Right kidney (tissue), 1 donor: ENCODE measurements around the gene CYP27B1.

Experiments used
- DNase-seq: peaks from one replicate; pipeline ENCODE4 v3.0.0-alpha.2; 2016

Gene CYP27B1

GRCh38 chr12:57765003-57765697, 1.7 kb downstream of the CYP27B1 start:
- peak; percentile 60 for DNase-seq

GRCh38 chr12:57764662-57765002, 2.2 kb downstream of the CYP27B1 start:
- no peak for DNase-seq

GRCh38 chr12:57763881-57764661, 2.8 kb downstream of the CYP27B1 start:
- DNase-seq, result no peak

DNA sequence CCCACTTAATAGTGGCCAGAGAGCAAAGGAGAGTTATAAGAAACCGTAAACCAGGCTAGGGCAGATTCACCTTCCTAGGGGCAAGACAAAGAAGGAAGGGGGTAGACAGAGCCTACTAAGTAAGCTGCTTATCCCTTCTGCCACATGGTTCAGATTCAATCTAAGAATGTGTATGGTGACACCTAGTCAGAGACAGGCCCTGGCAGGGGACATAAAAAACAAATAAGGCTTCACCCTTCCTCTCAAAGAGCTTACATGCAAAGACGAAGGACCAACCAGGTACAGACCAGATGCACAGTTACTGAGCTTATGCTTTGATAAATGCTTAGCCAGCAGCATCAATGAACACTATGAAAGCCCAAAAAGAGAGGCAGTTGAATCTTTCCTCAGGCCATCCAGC, 4.4 kb downstream of the CYP27B1 start:
- no peak for DNase-seq

GRCh38 chr12:57761391-57761998, 5.4 kb downstream of the CYP27B1 start:
- no peak for DNase-seq

- no peak for DNase-seq
Measured at GRCh38 chr12:57760347-57760982, 6.4 kb downstream of the CYP27B1 start.

DNA sequence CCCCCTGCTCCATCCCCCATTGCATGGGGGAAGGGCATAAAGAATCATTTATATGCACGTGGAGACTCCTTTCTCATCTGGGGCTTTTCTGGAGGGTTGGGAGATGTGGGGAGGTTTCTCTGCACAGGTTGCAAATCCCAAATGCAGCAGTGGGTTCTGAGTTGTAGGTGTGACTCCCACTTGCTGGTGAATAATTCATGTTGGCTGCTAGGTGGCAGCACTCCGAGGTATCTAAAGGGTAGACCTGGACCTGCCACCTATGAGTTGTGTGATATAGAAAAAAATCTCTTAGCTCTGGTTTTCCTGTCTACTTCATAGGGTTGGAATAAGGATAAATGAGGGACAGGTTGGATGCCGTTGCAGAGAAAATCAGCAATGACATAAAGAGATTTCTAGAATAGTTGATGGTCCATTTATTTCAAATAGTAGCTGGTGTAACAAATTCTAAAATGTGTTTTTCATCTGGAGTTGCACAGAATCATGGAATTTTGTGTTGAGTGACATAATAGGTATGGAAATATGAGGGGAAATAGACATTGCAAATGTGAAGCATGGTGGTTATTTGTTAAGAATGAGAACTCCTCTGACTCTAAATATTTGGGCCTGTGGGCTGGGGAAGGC, 7.4 kb downstream of the CYP27B1 start:
- DNase-seq, result no peak

GRCh38 chr12:57758552-57759359, 8.1 kb downstream of the CYP27B1 start:
- no peak for DNase-seq

DNA sequence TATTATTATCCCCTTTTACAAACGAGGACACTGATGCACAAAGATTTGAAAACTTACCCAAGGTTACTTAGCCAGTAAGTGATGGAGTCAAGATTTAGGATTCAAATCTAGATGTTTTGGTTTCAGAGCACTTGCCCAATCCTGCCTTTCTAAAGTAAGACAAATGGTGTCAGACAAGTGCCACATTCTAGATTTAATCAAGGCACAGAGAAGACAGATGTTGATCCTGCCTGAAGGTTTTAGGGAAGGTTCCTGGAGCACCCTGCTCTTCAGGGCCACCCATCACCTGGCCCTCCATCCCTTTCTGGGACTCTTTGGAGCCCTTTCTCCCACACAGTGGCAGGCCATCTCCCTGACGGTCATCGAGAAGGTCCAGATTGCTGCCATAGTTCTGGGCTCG, 9.1 kb downstream of the CYP27B1 start:
- no peak for DNase-seq

- DNase-seq, result peak; percentile 35
Measured at GRCh38 chr12:57756406-57757341, 10.2 kb downstream of the CYP27B1 start.

DNA sequence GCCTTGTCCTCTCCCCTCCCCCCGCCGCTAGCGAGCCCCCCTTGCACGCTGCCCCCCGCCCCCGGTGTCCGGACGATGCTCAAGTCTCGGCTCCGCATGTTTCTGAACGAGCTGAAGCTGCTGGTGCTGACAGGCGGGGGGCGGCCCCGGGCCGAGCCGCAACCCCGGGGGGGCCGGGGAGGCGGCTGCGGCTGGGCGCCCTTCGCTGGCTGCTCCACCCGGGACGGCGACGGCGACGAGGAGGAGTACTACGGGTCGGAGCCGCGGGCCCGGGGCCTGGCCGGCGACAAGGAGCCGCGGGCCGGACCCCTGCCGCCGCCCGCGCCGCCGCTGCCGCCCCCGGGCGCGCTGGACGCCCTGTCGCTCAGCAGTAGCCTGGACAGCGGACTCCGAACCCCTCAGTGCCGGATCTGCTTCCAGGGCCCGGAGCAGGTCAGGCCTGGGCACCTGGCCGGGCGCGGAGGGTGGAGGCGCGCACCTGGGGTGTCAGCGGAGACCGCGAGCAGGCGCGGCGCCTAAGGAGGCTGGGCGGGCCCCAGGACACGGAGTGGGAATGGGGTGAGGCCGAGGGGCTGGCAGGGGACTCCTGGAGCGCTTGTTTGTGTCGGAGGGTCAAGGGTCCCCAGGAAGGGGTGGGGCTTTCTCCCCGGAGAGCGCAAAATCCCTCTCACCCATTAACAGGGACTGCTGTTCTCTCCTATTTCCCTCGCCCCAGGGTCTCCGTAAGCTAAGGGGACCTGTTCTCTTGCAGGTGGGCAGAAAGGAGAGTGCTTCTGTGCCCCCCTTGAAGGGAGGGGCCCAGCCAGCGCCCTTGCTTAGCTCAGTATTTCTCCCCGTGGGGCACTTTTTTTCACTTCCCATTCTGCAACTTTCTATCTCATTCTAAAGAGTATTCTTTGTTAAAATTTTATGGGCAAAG, 11.2 kb downstream of the CYP27B1 start:
- DNase-seq, result peak; percentile 69

DNA sequence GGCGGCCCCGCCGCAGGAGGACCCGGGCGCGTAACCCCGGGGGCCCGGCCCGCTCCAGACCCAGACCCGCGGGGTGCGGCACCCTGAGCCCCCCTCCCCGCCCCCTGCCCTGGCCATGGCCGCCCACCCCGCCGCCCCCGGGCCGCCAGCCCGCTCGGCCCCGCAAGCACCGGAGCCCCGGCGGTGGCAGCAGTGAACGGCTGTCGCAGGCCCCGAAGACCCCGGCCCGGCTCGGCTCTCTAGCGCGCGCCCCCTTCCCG, 11.8 kb downstream of the CYP27B1 start:
- DNase-seq, result no peak

DNA sequence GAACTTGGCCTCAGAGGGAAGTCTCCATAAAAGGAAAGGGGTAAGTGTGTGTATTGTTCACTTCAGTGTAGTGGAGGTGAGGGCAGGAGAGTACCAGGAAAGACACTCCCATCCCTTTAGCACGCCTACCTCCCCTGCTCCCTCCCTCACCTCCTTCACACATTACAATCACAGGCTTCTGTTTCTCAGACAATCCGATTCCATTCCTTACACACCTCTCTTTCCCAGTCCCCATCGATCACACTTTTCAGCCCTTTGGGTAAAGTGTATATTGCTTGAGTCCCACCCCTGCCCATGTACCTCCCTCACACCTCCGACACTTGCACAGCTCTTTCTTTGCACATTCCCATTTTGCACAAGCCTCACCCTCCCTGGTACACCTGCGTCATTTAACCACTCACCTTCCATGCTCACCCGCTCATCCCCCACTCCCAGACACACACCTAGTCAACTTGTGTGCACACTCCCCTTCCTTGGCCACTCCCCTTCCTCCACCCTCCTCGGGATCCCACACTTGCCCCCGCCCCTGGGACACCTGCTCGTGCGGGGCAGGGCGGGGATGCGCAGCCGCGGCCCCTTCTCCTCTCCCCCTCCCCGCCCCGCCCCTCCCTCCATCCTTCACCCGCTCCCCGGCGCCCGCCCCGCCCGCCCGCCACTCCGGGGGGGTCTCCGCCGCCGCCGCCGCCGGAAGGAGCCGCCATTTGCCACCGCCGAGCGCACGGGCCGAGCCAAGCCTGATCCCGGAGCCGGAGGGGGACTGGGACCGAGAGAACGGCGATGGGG, 12.3 kb downstream of the CYP27B1 start, which contains the start of gene MARCHF9:
MARCHF9 (plus strand) TSS at position 693 of the 783 bp plus-strand sequence. CDS start 426 bp downstream, outside the sequence.
- DNase-seq, result peak; percentile 65

- no peak for DNase-seq
Measured at GRCh38 chr12:57753756-57754337, 13.0 kb downstream of the CYP27B1 start.

DNA sequence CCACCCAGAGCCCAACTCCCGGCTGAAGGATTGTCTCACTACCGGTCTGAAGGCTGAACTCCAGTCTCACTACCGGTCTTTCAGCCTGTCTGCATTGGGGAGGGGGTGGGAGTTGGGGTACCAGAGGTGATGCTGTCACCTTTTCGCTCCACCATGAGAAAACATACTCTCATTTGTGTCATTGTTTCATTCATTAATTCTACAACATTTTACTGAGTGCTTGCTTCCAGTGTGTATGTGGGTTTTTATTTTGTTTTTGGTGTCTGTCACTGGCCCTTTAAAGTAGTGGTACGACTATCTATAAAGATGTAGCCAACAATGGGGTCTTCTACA, 14.2 kb downstream of the CYP27B1 start:
- DNase-seq, result no peak

DNA sequence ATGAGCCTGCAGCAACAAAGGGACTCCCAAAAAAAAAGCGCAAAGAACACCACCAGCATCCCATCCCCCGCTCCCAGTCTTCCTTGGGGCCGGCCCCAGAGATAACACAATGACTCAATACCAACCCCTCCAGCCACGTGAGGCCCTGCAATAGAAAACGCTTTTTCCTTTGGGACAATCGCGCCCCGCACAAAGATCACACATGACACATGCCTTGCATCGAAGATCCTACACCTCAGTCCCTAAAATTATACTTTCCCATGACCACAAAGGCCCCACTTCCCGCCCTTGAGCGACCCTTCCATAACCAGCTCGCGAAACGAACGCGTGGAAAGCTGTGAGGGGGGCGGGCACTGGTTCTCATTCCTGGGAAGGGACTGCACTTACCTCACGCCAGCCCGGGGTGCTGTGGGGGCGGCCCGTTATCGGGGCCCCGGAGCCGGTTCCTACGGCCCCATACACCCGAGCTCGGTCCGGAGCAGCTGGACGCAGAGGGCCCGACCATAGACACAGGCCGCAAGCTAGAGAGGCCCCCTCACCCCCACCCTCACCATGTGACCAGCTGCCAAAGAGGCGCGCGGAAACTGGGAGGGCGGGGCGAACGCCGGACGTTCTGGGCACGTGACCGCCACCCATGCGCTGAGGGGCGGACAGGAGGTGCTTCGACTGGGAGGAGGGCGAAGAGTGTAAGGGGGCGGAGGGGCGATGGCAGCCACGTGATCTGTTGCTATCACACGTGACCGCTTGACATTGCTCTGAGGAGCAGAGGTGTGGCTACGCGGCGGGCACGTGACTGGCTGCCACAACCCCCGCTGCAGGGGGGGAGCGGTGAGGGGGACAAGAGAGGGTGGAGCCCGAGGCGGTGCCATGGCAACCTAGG, 14.8 kb downstream of the CYP27B1 start, which contains the start of gene CDK4:
CDK4 (minus strand) TSS at position 523 of the 880 bp plus-strand sequence. CDS start 593 bp downstream, outside the sequence.
- peak; percentile 92 for DNase-seq

DNA sequence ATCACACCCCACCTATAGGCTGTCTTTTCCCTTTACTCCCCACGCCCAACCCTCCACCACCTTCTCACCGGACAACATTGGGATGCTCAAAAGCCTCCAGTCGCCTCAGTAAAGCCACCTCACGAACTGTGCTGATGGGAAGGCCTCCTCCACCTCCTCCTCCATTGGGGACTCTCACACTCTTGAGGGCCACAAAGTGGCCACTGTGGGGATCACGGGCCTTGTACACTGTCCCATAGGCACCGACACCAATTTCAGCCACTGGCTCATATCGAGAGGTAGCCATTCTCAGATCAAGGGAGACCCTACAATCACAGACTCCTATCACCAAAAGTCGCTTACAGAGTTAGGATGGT, 15.5 kb downstream of the CYP27B1 start:
- peak; percentile 32 for DNase-seq
